HEK293T (cell line): ENCODE data around the gene ME3.
"Not testable (repeated sequence)": the region's sequence is repeated elsewhere in the genome, so short reads cannot be mapped to it uniquely, and the experiment has no call there.

ENCODE experiments used
- CTCF ChIA-PET: fragments of 350-600 bp; formaldehyde crosslinking; extraction: SDS; loops from one replicate; lab custom pipeline; 2021; ENCODE audit warnings: antibody characterized with exemption, inconsistent platforms; lab: Yijun Ruan, JAX
- POLR2A ChIA-PET: fragments of 350-600 bp; formaldehyde crosslinking; extraction: SDS; loops from one replicate; lab custom pipeline; 2020; ENCODE audit warnings: antibody characterized with exemption, inconsistent platforms; lab: Yijun Ruan, JAX
- DNase-seq: peaks from one replicate; pipeline ENCODE4 v3.0.0; 2012; ENCODE audit warnings: mixed read lengths; ENCODE audit errors: extremely low spot score
- ARNT ChIP-seq: fragments of 450-650 bp; IDR thresholded peaks from 2 replicates; pipeline ENCODE4 v1.6.1; 2017; ENCODE audit warnings: mild to moderate bottlenecking
- BHLHE40 ChIP-seq: fragments of 450-650 bp; IDR thresholded peaks from 2 replicates; pipeline ENCODE4 v1.6.1; 2016; ENCODE audit warnings: mild to moderate bottlenecking, moderate library complexity, borderline replicate concordance
- CTBP1 ChIP-seq: fragments of 450-650 bp; IDR thresholded peaks from 2 replicates; pipeline ENCODE4 v1.6.1; 2016; ENCODE audit warnings: borderline replicate concordance
- ELF4 ChIP-seq: fragments of 450-650 bp; IDR thresholded peaks from 2 replicates; pipeline ENCODE4 v1.6.1; 2017; ENCODE audit warnings: antibody characterized with exemption
- FOXA1 ChIP-seq: fragments of 450-650 bp; IDR thresholded peaks from 2 replicates; pipeline ENCODE4 v1.6.1; 2016; ENCODE audit warnings: mild to moderate bottlenecking
- FOXK2 ChIP-seq: fragments of 450-650 bp; IDR thresholded peaks from 2 replicates; pipeline ENCODE4 v1.6.1; 2016; ENCODE audit warnings: mild to moderate bottlenecking
- FOXM1 ChIP-seq: fragments of 450-650 bp; IDR thresholded peaks from 2 replicates; pipeline ENCODE4 v1.6.1; 2017; ENCODE audit warnings: mild to moderate bottlenecking, borderline replicate concordance
- HDGF ChIP-seq: fragments of 450-650 bp; IDR thresholded peaks from 2 replicates; pipeline ENCODE4 v1.6.1; 2017; ENCODE audit warnings: antibody characterized with exemption, borderline replicate concordance
- L3MBTL2 ChIP-seq: fragments of 450-650 bp; conservative IDR thresholded peaks from 2 replicates; pipeline ENCODE4 v1.6.1; 2016; ENCODE audit warnings: mild to moderate bottlenecking
- LEF1 ChIP-seq: fragments of 450-650 bp; IDR thresholded peaks from 2 replicates; pipeline ENCODE4 v1.6.1; 2017; ENCODE audit warnings: mild to moderate bottlenecking, borderline replicate concordance
- NFRKB ChIP-seq: fragments of 450-650 bp; IDR thresholded peaks from 2 replicates; pipeline ENCODE4 v1.6.1; 2016; ENCODE audit warnings: mild to moderate bottlenecking, moderate library complexity
- SP1 ChIP-seq: fragments of 450-650 bp; IDR thresholded peaks from 2 replicates; pipeline ENCODE4 v1.6.1; 2017
- SUZ12 ChIP-seq: fragments of 450-650 bp; IDR thresholded peaks from 2 replicates; pipeline ENCODE4 v1.6.1; 2016; ENCODE audit warnings: mild to moderate bottlenecking
- TARDBP ChIP-seq: fragments of 450-650 bp; IDR thresholded peaks from 2 replicates; pipeline ENCODE4 v1.6.1; 2016
- ZNF384 ChIP-seq: fragments of 450-650 bp; IDR thresholded peaks from 2 replicates; pipeline ENCODE4 v1.6.1; 2016
- TF ChIP-seq, protein P1 (sequence below): fragments of 450-650 bp; IDR thresholded peaks from 2 replicates; pipeline ENCODE4 v1.6.1; 2016

The ME3 gene

DNA sequence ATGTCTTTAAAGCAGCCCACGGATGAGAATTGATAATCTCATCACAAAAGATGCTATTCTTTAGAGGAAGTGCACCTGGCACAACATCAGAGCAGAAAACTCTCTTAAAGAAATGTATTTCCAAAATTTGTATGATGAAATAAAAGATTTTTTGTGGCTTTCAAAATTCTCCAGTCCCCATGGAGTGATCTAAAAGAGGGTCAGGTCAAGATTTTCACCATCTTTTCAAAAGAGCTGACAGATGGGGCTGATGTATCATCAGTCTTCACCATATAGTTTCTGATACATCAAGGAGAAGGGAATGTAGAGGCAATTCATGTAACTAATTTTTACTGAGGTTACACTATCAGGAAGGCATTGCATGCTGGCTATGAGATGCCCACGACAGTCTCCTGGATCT is 11.7 kb downstream of the ME3 start:
- POLR2A ChIA-PET, result interaction anchor here (1.0 kb wide), 1 partner anchor 138 kb away, joined by 3 read pairs; no protein-coding TSS in a partner anchor
- no peak for TF ChIP-seq HDGF
- no peak for TF ChIP-seq CTBP1
- TF ChIP-seq, protein P1, sequence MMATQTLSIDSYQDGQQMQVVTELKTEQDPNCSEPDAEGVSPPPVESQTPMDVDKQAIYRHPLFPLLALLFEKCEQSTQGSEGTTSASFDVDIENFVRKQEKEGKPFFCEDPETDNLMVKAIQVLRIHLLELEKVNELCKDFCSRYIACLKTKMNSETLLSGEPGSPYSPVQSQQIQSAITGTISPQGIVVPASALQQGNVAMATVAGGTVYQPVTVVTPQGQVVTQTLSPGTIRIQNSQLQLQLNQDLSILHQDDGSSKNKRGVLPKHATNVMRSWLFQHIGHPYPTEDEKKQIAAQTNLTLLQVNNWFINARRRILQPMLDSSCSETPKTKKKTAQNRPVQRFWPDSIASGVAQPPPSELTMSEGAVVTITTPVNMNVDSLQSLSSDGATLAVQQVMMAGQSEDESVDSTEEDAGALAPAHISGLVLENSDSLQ, result no peak
- TF ChIP-seq SUZ12, result no peak
- TF ChIP-seq BHLHE40, result no peak
- no peak for TF ChIP-seq L3MBTL2
- no peak for TF ChIP-seq FOXM1
- no peak for TF ChIP-seq ELF4
- no peak for TF ChIP-seq FOXA1
- no peak for TF ChIP-seq NFRKB
- no peak for TF ChIP-seq FOXK2
- no peak for TF ChIP-seq ZNF384
- no peak for TF ChIP-seq TARDBP
- no peak for TF ChIP-seq ARNT
- TF ChIP-seq SP1, result no peak
- DNase-seq, result no peak
- CTCF ChIA-PET, result no interaction called here

DNA sequence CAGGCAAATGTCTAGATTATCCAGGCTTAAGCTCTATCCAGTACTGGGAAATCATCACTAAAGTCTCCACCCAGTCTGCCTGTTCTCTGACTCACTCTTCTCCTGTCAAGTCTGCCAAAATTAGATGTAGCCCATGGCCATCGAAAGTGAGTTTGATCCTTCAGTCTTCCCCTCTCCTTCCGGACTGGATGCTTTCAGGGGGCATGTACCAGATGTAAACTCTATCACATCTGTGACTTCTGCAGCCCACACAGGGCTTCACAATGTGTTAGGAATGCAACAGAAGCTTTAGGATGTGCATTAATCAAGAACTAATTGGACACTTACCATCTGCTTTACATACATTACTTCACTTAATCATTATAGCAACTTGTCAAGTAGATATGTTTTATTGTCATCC is 12.3 kb downstream of the ME3 start:
- DNase-seq, result no peak
- ChIA-PET POLR2A (interaction anchor here (1.0 kb wide), 1 partner anchor 139 kb away, joined by 3 read pairs; no protein-coding TSS in a partner anchor), CTCF (interaction anchor here (1.1 kb wide), 1 partner anchor 18 kb away, joined by 3 read pairs; no protein-coding TSS in a partner anchor)
- TF ChIP-seq NFRKB (no peak), FOXM1 (no peak), BHLHE40 (no peak), HDGF (no peak), CTBP1 (no peak), FOXA1 (no peak), LEF1 (no peak), L3MBTL2 (no peak), ELF4 (no peak)
- TF ChIP-seq, protein P1, result no peak

DNA sequence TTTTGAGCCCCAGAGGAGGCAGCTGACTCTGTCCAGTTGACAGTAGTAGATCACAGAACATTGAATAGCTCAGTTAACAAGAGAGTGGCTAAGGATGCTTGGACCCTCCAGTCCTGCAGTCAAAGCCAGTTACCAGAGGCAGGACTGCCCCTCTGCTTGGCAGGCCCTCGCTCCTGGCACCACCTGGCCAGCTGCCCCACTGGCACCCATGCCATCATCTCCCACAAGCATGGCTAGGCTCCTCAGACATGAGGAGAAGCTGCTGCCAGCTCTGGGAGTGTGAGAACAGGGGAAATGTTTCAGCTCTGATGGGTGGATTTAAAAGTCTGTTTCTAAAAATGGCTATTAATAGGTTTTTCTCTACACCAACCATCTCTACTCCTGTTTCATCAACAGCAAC is 13.9 kb downstream of the ME3 start:
- ChIA-PET CTCF (no interaction called here), POLR2A (no interaction called here)
- no peak for TF ChIP-seq LEF1
- no peak for TF ChIP-seq ARNT
- no peak for TF ChIP-seq SP1
- no peak for TF ChIP-seq BHLHE40
- no peak for TF ChIP-seq HDGF
- no peak for TF ChIP-seq L3MBTL2
- no peak for TF ChIP-seq FOXK2
- TF ChIP-seq, protein P1, result no peak
- no peak for TF ChIP-seq FOXA1
- no peak for TF ChIP-seq CTBP1
- no peak for TF ChIP-seq SUZ12
- no peak for TF ChIP-seq NFRKB
- no peak for TF ChIP-seq FOXM1
- TF ChIP-seq TARDBP, result no peak
- TF ChIP-seq ZNF384, result no peak
- no peak for DNase-seq

DNA sequence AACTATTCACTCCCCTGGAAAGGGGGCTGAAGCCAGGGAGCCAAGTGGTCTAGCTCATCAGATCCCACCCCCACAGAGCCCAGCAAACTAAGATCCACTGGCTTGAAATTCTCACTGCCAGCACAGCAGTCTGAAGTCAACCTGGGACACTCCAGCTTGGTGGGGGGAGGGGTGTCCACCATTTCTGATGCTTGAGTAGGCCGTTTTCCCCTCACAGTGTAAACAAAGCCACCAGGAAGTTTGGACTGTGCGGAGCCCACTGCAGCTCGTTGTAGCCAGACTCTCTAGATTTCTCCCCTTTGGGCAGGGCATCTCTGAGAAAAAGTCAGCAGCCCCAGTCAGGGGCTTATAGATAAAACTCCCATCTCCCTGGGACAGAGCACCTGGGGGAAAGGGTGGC is 27.2 kb downstream of the ME3 start:
- CTCF ChIA-PET, result interaction anchor here (1.3 to 1.5 kb wide), 2 partner anchors 37 to 154 kb away, joined by 3 to 5 read pairs; no protein-coding TSS in a partner anchor
- DNase-seq, POLR2A ChIA-PET: not testable (repeated sequence)

DNA sequence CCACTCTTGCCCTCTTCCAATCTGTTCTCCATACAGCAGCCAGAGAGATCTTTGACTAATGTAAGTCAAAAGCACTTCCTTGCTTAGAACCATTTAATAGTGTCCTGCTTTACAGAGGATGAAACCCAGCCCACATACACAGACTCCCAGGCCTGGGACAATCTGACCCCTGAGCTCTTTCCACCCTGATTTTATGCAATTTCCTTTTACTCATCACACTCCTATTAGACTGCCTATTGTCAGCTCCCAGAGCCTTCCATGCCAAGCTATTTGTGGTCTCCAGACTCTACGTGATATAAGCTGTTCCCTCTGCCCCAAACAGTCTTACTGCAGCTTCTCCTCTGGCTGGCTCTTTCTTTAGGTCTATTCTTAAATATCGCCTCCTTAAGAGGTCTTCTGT is 28.1 kb downstream of the ME3 start:
- CTCF ChIA-PET, result interaction anchor here (1.3 to 1.5 kb wide), 2 partner anchors 36 to 155 kb away, joined by 3 to 5 read pairs; no protein-coding TSS in a partner anchor
- DNase-seq, result no peak
- POLR2A ChIA-PET, result no interaction called here
- TF ChIP-seq LEF1 (no peak), CTBP1 (no peak), FOXK2 (no peak), NFRKB (no peak), FOXA1 (no peak), FOXM1 (no peak), ZNF384 (no peak), TARDBP (no peak), SP1 (no peak), SUZ12 (no peak), HDGF (no peak), ARNT (no peak), BHLHE40 (no peak), L3MBTL2 (no peak), ELF4 (no peak)
- TF ChIP-seq, protein P1, result no peak
